ENCODE data around the gene MLLT10.

Gene MLLT10

DNA sequence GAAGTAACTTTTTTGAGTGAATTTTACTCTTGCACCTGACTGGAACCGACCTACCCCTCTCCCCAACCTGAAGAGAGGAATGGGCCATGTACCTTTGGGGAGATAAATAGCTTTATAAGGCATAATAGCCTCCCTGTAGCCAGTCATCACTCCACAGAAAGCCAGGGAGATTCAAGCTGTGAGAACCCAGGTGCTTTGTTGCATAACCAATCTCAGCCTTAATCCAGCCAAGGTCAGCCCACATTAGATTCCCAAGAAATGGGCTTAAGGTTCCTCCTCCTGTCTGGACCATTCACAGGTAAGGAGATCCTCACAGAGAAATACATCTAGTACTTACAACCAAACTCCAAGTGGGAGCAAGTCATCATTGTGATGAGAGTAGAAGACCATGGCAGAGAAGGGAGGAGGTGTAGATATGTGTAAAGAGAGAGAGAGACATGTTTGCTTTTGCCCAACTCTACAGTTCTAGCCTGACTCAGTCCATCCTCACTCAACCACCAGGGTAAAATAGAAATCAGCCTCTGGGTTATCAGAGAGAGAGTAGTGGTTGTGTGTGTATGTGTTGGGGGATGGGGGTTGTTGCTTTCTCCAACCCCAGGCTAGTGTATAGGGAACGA lies 32.2 kb upstream of the MLLT10 start:
- no peak for DNase-seq

DNA sequence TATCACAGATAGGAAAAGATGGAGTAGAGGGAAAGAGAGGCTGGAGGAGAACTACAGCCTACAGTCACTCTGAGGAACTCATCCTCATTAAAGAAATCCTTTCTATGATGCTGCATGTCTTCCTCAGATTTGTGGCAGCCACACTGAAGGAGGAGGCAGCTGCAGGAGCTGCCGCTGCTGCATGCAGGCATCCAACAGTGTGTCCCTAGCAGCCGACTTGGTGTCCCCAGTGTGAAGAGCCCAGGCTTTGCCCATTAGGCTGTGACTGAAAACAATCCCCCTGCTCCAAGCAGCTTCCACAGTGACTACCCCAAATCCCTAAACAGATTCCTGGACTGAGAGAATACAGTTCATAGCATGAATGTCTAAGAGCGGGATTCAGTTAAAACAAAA lies 31.7 kb upstream of the MLLT10 start:
- DNase-seq, result no peak

DNA sequence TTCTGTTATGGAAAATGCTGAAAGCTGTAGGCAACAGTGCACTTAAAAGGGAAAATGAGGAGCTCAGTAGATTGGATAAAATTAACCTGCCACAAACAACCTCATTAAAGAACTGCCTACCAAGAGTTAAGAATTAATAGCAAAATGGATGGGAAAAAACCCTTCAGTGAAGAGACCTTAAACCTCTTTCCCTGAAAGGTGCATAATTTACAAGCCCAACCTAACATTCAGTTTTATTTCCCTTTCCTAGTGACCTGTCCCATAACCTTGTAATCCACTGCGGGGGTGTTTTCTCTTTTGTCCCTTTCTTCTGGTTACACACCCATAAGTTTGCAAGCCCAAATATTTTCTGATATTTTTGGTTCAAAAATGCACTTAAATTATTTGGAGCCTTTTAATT lies 30.5 kb upstream of the MLLT10 start:
- DNase-seq, result no peak

DNA sequence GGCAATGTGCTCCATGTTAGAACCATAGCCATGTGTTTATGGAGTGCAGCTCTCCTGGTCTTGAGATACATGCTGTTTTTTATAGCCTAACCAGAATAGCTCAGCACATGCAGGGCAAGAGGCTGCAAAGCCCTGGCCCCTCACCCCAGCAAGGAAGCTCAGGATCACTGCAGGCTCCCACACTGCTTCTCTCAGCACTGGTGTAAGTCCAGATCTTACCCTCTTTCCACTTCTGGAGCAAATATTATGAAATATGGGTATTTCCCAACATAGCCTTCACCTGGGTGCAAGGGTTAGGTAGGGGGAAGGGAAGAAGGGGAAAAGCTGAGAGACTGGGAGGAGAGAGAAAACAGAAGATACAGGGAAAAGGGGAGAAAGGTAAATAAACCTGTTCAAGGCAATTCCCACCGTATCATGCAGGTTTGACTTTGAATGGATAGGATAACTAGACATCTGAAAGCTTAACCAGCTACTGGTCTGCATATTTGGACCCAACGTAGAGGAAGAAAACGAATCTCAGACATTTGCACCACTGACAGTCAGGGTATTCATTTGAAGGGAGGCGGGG lies 28.2 kb upstream of the MLLT10 start:
- DNase-seq, result no peak

DNA sequence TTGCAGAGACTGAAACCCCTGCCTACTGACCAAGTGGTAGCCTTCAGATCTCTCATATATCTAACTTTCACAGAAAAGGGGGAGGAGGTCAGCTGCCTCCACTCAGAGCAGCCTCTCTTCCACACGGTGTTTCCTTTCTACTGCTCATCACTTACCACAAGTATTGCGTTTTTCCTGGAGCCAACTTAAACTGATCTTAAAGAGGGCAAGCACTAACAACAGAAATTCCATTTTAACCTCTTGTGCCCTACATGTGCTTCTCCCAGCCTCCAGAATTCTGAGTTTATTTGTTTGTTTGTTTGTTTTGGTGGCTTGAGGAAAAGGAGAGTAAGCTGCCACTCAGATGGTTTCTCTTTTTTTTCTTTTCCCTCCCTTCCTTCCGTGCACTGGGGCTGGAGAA lies 27.7 kb upstream of the MLLT10 start:
- DNase-seq, result no peak

DNA sequence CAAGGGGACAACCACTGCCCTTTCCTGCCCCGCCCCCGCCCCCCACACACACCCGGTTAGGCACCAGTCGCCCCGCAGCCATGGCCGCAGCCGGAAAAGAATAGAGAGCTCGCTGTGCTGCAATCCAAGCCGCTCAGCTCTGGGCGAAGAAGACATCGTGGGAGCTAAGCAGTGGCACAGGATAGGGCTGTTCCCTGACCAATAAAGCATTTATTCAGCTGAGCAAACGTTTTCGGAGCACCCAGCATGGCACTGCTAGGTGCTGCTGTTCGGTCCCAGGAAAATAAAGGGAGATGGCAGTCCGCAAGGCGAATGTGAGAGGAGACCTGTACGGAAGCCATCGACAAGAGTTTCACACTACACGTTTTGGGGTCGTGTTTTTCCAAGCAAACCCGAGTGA lies 26.9 kb upstream of the MLLT10 start:
- no peak for DNase-seq

DNA sequence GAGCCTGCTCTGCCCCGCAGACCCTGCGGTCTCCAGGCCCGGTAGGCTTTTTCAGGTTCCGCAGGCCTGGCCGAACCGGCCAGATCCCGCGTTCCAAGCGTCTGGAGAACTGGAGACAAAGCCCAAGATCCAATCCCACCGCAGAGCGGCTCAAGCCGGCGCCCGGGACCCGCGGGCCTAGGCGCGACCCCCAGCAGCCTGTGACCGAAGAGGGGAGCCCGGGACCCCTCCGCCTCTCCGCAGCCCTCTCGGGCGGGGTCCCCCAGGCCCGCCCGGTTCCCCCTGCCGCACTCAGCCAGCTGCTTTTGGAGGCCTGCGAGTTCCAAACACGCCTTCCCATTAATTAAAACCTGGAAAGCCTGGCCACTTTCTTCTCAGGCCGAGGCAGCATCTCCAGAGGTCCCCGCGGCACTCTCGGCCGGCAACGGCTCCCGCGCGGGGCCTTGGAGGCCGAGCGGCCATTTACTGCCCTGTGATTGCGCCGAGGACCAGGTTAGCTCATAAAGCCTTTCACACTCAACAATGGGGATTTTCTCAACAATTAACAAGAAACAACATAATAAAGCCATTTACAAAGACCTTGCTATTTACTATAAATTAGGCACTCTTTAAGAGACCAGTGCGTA lies 25.2 kb upstream of the MLLT10 start:
- DNase-seq, result no peak

DNA sequence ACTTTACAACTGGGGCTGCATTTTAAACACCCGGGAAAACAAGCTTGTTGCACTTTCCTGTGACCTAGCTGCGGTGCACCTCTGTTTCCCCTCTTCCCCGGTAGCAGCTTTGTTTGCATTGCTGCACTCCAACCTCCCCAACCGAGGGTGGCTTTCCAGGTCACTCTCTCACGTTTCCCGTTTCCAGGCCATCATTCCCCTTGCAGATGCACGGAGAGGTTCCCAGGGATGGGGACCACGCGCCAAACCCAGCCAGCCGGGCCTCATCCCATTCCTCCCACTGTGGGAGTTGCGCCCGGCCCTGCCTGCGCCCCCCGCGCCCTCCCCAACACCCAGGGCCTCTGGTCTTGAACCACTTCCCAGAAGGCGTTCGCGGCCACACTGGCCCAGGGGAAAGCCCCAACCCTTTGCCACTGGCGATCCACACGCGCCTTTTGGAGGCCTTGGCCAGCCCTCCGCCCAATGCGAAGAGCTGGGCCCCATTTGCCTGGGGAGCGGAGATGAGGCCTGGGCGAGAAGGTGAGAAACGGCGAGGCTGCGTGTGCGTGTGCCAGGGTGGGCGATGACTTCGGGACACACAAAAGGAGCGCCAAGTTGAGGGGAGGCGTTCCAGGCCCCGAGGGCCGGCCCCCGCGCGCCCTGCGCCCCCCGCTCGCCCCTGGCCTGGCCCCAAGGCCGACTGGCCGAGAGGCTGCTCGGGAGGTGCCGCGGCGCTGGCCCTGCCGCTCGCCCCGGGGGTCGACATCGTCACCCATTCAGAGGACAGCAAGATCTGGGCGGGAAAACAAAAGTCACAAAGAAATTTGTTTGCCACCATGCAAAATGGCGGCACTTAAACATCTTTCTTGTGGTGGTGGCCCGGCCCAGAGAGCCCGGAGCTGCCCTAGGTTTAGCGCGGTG lies 24.4 kb upstream of the MLLT10 start:
- no peak for DNase-seq

DNA sequence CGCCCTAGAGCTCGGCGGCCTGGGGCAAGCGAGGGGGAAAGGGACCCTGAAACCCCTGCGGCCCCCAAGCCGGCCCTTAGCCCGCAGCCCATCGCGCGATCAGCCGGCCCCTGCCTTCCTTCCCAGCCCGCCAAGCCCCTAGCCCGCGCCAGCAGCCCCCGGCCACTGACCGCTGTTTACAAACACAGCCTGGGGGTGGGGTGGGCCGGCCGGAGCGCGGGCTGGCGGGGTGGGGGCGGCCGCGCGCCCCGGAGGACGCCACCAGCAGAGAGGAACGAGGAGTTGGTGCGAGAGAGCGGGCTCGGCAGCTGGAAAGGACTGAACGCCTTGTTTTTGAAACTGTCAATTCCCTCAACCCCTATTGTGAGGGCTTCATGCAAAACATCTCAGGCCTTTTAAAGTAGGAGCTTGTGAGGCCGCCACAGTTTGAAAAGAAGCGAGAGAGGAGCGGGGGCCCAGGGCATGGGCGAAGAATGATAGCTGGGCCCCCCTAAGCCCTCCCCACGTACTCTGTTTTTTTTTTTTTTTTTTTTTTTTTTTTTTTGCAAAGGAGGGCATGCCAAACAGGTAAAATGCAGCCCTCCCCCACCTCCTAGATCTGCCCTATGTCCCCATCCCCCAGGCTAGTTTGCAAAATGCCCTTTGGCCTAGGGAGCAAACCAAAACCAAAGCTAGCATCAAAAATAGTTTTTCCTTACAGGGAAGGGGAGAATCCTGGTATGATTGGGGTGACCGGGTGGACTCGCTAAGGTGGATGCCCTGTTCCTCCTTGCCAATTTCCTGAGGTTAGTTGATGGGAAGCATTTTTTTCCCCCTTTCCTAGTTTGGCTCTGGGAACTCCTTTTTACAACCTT lies 23.6 kb upstream of the MLLT10 start:
- DNase-seq, result no peak

DNA sequence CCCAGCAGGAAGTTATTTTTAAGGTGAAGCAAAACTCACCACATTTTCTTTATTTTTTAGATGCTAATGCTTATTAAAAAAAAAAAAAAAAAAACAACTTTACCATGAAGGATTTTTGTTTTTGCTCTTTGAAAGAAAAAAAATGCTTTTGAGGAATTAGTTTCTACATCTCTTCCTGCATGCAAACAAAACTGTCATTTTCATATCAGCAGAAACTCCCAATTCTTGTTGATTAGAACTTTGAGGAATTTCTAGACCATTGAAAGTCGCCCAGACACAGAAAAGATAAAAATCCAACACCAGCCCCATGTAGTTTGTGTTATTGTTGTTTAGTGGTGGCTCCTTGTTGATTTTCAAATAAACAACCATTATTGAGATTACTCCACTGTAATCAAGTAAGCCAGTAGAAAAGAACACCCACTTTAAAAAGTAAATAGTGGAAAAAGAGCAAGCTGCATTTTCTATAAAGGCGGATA lies 22.9 kb upstream of the MLLT10 start:
- DNase-seq, result no peak

DNA sequence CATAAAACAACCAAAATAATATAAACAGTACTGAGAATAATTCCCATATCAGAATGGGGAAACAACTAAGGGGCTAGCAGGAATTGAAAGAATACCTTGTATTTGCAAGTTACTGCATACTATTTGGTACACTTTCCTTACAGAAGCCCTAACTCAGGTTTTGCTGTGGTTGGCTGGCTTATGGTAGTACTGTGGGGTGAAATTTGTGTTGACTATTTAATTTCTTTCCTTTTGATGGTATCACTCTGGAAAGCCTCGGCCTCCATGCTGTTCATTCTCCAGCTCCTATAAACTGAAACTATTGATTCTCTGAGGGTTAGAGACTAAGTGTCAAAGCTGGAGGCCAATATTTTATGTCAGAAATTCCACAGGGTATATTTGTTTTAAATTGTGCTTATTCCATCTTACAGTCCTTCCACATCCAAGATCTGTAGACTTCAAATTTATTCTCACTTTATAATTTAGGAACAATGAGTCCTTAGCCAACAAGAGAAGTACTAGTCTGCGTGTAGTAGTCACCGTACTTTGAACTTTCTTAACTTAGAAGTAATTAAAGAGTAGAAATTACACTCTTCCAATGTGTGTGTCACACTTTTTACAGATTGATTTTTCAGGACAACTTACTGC lies 22.0 kb upstream of the MLLT10 start:
- DNase-seq, result no peak

DNA sequence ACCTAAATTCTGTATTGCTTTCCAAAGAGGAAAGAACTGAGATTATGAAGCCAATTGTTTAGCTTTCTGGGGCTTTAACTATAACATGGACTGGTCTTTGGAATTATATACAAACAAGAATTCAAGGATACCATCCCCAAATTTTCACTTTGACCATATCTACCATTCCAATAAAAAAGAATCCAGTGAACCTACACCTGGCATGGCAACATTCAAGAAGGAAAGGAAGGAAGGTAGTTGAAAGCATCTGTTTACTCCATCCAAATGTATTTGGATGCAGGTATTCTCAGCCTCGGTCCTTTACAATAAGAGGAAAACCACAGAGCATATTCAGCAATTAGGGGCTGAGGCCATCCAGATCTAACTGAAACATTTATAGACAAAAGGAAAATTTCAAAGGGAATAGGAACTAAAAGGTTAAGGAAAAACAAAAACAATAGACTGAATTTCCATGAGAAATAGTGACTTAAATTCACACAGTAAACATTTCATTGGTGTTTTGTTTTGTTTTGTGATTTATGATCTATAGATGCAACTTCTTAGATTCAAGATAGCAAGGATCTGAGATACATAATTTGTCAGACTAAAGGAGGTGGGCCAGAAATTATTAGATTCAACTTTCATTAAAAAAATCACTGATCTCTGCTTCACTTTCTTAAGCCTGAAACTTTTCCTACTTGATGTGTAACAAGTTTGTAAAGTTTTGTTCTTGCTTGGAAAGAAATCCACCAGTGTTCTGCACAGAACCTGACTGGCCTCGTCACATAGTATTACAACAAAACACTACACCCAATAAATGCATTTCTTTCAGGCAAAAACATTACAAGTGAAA lies 21.2 kb upstream of the MLLT10 start:
- no peak for DNase-seq

DNA sequence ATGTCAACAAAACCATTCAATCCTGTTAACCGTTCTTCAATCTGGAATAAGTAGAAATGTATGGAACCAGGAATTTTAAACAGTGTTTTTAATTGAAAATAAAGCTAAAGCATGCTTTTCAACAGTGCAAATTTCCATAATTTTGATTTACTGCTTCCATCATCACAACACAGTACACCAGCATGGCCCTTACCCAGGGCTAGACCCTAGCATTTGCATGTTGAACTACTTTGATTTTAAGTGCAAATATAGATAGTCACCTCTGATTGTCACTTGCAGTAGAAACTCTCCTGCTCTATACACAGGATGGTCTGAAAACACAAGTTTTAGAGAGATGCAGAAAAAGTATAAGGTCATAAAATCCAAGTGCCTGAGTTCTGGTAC lies 20.6 kb upstream of the MLLT10 start:
- DNase-seq, result no peak

DNA sequence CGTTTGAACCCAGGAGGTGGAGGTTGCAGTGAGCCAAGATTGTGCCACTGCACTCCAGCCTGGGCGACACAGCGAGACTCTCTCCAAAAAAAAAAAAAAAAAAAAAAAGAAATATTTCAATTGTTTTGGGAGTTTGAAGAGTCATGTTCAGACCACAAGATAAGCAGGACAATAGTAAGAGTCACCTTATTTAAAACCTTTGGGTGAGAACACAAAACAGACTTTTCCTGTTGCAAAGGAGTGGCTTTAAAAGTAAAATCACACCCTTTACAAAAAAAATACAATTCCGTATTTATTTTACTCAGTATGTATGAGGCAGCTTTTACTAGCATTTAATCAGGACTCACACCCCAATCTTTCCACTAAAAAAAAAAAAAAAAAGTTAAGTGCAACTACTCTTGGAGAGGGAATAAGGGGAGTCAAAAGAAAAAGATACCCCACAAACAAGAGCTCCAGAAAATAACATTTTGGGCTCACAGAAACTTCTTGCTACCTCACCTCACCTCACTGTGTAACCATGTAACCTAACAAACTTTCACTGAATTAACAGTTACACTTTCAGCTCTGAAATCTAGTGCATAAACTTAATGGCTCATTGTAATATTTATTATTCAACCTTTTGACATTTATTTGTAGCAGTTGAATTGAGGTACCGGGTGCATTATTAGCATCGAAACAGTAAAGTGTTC lies 19.8 kb upstream of the MLLT10 start:
- no peak for DNase-seq

DNA sequence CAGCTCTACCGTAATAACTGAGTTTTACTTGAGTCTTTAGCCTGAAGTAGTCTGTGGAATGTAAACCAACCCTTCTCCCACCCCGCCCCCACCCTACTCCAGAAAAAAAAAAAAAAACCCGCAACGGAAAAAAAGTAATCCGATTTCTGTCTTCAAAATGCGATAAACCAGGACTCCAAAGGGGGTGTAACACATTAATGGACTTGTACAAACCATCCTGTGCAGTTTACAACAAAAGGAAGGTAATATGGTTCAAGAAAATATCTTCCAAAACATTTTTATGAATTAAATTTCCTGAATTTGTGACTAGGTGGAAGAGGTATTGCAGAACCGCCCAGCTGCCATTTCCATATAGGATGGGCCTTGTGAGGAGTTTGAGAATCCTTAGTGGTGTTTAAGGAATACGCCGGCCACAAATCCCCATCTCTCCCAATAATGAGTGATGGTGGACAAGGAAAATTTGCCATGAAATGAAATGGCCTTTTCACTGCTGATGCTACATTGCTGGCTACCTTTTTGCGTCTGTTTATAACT lies 19.1 kb upstream of the MLLT10 start:
- DNase-seq, result no peak

DNA sequence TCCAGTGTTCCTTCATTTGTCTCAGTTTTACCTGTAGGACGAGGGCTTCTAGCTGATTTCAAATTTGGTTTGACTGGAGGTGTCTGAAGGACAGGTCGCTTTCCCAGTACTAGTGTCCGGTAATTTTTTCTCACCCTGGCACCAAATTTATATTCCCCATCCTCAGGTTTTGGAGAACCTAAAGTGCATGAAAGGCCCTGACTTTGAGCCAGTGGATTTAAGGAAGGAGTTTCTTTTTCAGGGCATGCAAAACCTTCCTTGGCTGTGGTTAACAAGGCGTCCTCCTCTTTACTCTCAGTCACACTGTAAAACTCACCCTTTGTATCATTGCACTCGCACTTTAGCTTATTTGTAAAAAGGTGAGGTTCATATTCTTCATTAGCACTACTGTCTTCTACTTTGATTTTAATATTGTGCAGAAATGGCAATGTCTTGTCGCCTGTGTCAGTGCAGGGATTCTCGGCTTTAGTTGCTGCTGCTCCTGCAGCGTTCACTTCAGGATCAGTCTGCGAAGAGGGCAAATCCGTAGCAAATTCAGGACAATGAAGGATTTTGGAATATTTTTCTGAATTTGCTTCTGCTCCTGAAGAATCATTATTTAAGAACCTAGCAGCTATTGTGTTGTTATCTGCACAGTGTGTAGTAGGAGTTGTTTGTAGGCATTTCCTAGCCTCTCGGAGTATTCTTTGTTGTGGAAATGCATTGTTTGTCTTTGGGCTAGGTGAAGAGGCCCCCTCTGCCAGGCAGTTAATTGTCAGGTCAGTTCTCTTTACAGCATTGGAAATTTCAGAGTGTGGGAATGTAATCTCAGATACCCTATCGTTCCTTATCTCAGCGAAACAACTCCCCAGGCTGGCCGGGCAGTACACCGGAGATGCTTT lies 18.4 kb upstream of the MLLT10 start:
- no peak for DNase-seq

DNA sequence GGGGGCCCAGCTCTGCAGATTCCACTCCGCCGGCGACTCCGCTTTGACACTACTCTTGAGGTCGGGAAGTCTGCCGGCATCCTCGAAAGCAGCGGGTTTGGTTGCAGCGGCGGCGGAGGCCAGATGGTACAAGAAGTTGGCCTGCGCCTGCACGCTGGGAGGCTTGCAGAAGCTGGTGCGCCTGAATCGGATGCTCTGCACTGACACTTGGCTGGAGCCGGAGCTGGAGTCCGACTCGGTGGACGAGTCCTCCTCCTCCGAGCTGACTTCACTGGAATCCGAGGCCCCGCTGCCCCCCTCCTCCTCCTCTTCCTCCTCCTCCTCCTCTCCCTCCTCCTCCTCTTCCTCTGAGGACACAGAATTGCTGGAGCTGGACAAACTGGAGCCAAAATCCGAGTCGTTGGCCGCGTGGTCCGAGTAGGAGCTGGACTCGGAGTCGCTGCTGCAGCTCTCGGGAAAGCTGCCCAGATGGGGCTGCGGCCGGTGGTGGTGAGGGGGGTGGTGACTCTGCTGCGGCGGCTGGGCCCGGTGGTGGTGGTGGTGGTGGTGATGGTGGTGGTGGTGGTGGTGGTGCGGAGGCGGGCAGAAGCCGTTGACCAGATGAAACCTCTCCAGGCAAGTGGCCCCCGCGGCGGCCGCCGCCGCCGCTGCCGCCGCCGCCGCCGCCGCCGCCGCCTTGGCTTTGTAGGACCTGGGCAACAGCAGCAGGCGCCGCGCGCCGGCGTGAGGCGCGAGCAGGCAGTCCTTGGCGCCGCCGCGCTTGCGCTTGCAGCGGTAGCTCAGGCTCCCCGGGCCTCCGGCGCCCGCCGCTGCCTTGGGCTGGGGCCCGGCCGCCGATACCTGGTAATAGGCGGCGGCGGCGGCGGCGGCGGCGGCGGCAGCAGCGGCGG lies 17.5 kb upstream of the MLLT10 start:
- peak; percentile 84 for DNase-seq

Measured in NCI-H146 (cell line).